IMR-90 (cell line): Measurements from ENCODE around the gene AMFR. TPM values are rescaled to one million over a fixed set of nuclear protein-coding genes. Genes with fewer than 3 reads are reported as not detected.

Experiments
- ATAC-seq: fragments of 200-7000 bp; cut with Tn5 transposase; 2 replicates; pipeline ENCODE4 v1.9.1; 2020; ENCODE audit warnings: low read depth, mild to moderate bottlenecking, moderate library complexity
- BruUV-seq: library from RNA; stranded (reverse); fragments of 400-500 nt; replicated peaks from 2 replicates; lab custom pipeline; 2021; lab: Mats Ljungman, UMichigan
- CTCF ChIA-PET: fragments of 300-600 bp; formaldehyde crosslinking; extraction: SDS; loops from one replicate; lab custom pipeline; 2021; ENCODE audit warnings: antibody characterized with exemption; lab: Yijun Ruan, JAX
- POLR2A ChIA-PET: fragments of 300-600 bp; sonication (Branson Sonifier 250); formaldehyde crosslinking; loops from one replicate; lab custom pipeline; 2022; ENCODE audit warnings: antibody characterized with exemption; ENCODE audit not compliant: unreplicated experiment; lab: Charles Lee
- DNase-seq: peaks from one replicate; pipeline ENCODE4 v3.0.0; 2013
- H2AFZ ChIP-seq: replicated peaks from 2 replicates; pipeline ENCODE3; 2013; ENCODE audit warnings: low read length, mild to moderate bottlenecking; ENCODE audit not compliant: poor library complexity
- H2AK5ac ChIP-seq: 2 replicates; pipeline ENCODE4 v1.6.1; 2013; ENCODE audit warnings: low read depth, low read length, inconsistent platforms
- H2AK9ac ChIP-seq: replicated peaks from 2 replicates; pipeline ENCODE3; 2013; ENCODE audit warnings: mild to moderate bottlenecking, low read depth, low read length, moderate library complexity; ENCODE audit not compliant: poor library complexity
- H2BK120ac ChIP-seq: 2 replicates; pipeline ENCODE4 v1.6.1; 2013; ENCODE audit warnings: low read depth, low read length, inconsistent platforms
- H2BK15ac ChIP-seq: 3 replicates; pipeline ENCODE4 v1.6.1; 2013; ENCODE audit warnings: low read depth, low read length, inconsistent platforms
- H2BK20ac ChIP-seq: 2 replicates; pipeline ENCODE4 v1.6.1; 2013; ENCODE audit warnings: low read depth, mild to moderate bottlenecking, inconsistent platforms, low read length, moderate library complexity
- H2BK5ac ChIP-seq: 2 replicates; pipeline ENCODE4 v1.6.1; 2013; ENCODE audit warnings: mild to moderate bottlenecking, low read depth, low read length, inconsistent platforms; ENCODE audit not compliant: poor library complexity, severe bottlenecking
- H3K14ac ChIP-seq: replicated peaks from 2 replicates; pipeline ENCODE4 v1.6.1; 2013; ENCODE audit warnings: low read depth, low read length, inconsistent platforms
- H3K18ac ChIP-seq: 2 replicates; pipeline ENCODE4 v1.6.1; 2013; ENCODE audit warnings: low read depth, low read length, control low read depth
- H3K23ac ChIP-seq: 2 replicates; pipeline ENCODE4 v1.6.1; 2013; ENCODE audit warnings: low read depth, low read length, inconsistent platforms
- H3K27ac ChIP-seq: 2 replicates; pipeline ENCODE4 v1.5.1; 2013; ENCODE audit warnings: mild to moderate bottlenecking, control low read depth, low read length; ENCODE audit not compliant: insufficient read depth
- H3K27me3 ChIP-seq: 2 replicates; pipeline ENCODE4 v1.6.1; 2013; ENCODE audit warnings: low read length; ENCODE audit not compliant: control insufficient read depth, insufficient read depth
- H3K36me3 ChIP-seq: 2 replicates; pipeline ENCODE4 v1.6.1; 2013; ENCODE audit warnings: low read length, mixed read lengths; ENCODE audit not compliant: control insufficient read depth, insufficient read depth
- H3K4ac ChIP-seq: 2 replicates; pipeline ENCODE4 v1.6.1; 2013; ENCODE audit warnings: low read depth, low read length, inconsistent platforms
- H3K4me1 ChIP-seq: 2 replicates; pipeline ENCODE4 v1.6.1; 2013; ENCODE audit warnings: low read length, mixed read lengths; ENCODE audit not compliant: control insufficient read depth, insufficient read depth
- H3K4me2 ChIP-seq: 2 replicates; pipeline ENCODE4 v1.6.1; 2013; ENCODE audit warnings: low read depth, mild to moderate bottlenecking, control low read depth, low read length, moderate library complexity
- H3K4me3 ChIP-seq: 2 replicates; pipeline ENCODE4 v1.5.1; 2013; ENCODE audit warnings: low read depth, mild to moderate bottlenecking, control low read depth, low read length, moderate library complexity; ENCODE audit not compliant: insufficient read depth
- H3K56ac ChIP-seq: 2 replicates; pipeline ENCODE4 v1.6.1; 2013; ENCODE audit warnings: low read length, inconsistent platforms; ENCODE audit not compliant: insufficient read depth; ENCODE audit errors: extremely low read depth
- H3K79me1 ChIP-seq, 2 experiments: 2 replicates each; pipeline ENCODE4 v1.6.1; 2013; ENCODE audit warnings: low read length in 2 of 2, inconsistent platforms in 1 of 2, low read depth in 1 of 2
- H3K9ac ChIP-seq: 2 replicates; pipeline ENCODE4 v1.6.1; 2013; ENCODE audit warnings: low read depth, low read length, control low read depth
- H3K9me1 ChIP-seq: 2 replicates; pipeline ENCODE4 v1.6.1; 2013; ENCODE audit warnings: low read length, inconsistent platforms; ENCODE audit not compliant: insufficient read depth
- H3K9me3 ChIP-seq: 2 replicates; pipeline ENCODE4 v1.6.1; 2013; ENCODE audit warnings: low read length; ENCODE audit not compliant: control insufficient read depth, insufficient read depth
- H4K20me1 ChIP-seq: 2 replicates; pipeline ENCODE4 v1.6.1; 2013; ENCODE audit warnings: low read length, inconsistent platforms; ENCODE audit not compliant: insufficient read depth
- H4K5ac ChIP-seq: 2 replicates; pipeline ENCODE4 v1.6.1; 2013; ENCODE audit warnings: mild to moderate bottlenecking, low read depth, low read length, control low read depth
- H4K8ac ChIP-seq, 2 experiments: 2 replicates each; pipeline ENCODE4 v1.6.1; 2013; ENCODE audit warnings: low read depth in 2 of 2, low read length in 2 of 2, control low read depth in 1 of 2, inconsistent platforms in 1 of 2
- H4K91ac ChIP-seq: 2 replicates; pipeline ENCODE4 v1.6.1; 2013; ENCODE audit warnings: low read depth, low read length, inconsistent platforms; ENCODE audit not compliant: insufficient read depth
- BHLHE40 ChIP-seq: fragments of 150-350 bp; IDR thresholded peaks from 2 replicates; pipeline ENCODE4 v1.6.1; 2016; ENCODE audit warnings: mild to moderate bottlenecking, low read depth, low read length
- MAZ ChIP-seq: IDR thresholded peaks from 2 replicates; pipeline ENCODE4 v1.6.1; 2012; ENCODE audit warnings: low read depth, mild to moderate bottlenecking, low read length, improper control_type of control experiment, moderate library complexity, borderline replicate concordance
- WGBS, 2 experiments: methylation state at CpG; one replicate each; pipeline versions ENCODE4 v1.1.5 to v1.1.7; 2013; ENCODE audit warnings: missing lambda C conversion rate in 2 of 2; ENCODE audit not compliant: insufficient read length in 1 of 2; ENCODE audit errors: extremely low coverage in 2 of 2; 5-methylcytosine and 5-hydroxymethylcytosine counted together
- dilution Hi-C: fragments of 300-500 bp; cut with HindIII; formaldehyde crosslinking; loops from one replicate; pipeline ENCODE4 v1.14.3; 2018; ENCODE audit warnings: low sequenced_read_pairs; ENCODE audit not compliant: unreplicated experiment
- in situ Hi-C: fragments of 300-500 bp; cut with MboI; formaldehyde crosslinking; loops from 3 replicates; pipeline ENCODE4 v1.14.3; 2019; ENCODE audit warnings: low sequenced_read_pairs, inconsistent platforms, mixed read lengths
- intact Hi-C: fragments of 100-400 bp; cut with micrococcal nuclease; formaldehyde crosslinking; loops from 2 replicates; pipeline ENCODE4 v1.10.0; 2022
- polyA plus RNA-seq, 3 experiments: library from polyadenylated mRNA; depleted of rRNA; stranded (reverse); fragments of >200 nt; gene quantifications; 2 replicates each; pipeline ENCODE4 v1.2.3, GENCODE V29; 2012; ENCODE audit warnings: low replicate concordance in 1 of 3
- total RNA-seq: library from RNA; depleted of rRNA; stranded (reverse); fragments of >200 nt; gene quantifications from 2 replicates; pipeline ENCODE4 v1.2.3, GENCODE V29; 2012

AMFR gene
- total and polyA plus RNA-seq, 2 of the 4 experiments (the other 2 are of a cell fraction): 60.7 to 216 TPM

DNA sequence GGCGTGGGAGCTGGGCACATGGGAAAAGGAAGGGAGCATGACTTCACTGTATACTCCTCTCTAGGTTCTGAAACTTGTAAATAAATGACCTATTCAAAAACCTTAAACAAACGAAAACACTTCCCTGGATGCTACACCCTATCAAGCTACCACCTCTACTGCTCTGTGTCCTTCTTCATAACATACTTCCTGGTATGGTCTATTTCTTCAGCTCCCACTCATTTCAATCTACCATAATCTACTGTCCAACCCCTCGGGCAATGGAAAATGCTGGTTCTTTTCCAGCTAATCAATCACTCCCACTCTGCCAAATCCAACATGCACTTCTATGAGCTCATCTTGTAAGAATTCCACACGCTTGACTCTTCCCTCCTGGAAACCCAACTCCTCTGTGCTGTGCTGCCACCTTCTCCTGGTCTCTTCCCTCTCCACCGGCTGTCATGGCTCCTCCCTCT lies 42.4 kb downstream of the AMFR start:
- Histone ChIP-seq H4K5ac (no peak overlapping the region), H3K14ac (no peak overlapping the region), H4K8ac (no peak overlapping the region), H3K9me1 (peaks cover 10% of the 10 kb centered on the region), H2BK20ac (no peak overlapping the region), H3K27me3 (no peaks in the 10 kb centered on the region), H4K91ac (no peak overlapping the region), H2AK5ac (0 out of 2 replicates have a peak overlapping the region, but pooled peaks have one; percentile 48), H3K4ac (no peak overlapping the region; the same call in 1 of the 2 replicates), H3K79me1 (peaks cover 22 to 30% of the 10 kb centered on the region in 2 experiments), H3K27ac (no peak overlapping the region), H3K18ac (no peak overlapping the region), H3K4me1 (peaks cover 11% of the 10 kb centered on the region), H3K4me3 (no peak overlapping the region), H2BK120ac (no peak overlapping the region), H3K4me2 (no peak overlapping the region), H4K20me1 (no peaks in the 10 kb centered on the region; the same call in 1 of the 2 replicates), H3K56ac (no peak overlapping the region), H3K9ac (no peak overlapping the region), H3K23ac (no peak overlapping the region), H3K9me3 (peaks cover 9% of the 10 kb centered on the region), H2BK15ac (no peak overlapping the region), H2AK9ac (no peak overlapping the region), H2BK5ac (no peak overlapping the region), H2AFZ (no peak overlapping the region), H3K36me3 (peaks cover 39% of the 10 kb centered on the region)
- BruUV-seq: no TSS peak
- ChIA-PET CTCF (interaction anchor here (0.6 kb wide), 1 partner anchor 88 kb away, joined by 7 read pairs; no protein-coding TSS in a partner anchor), POLR2A (no interaction called here)
- intact Hi-C loops (no loop called here), in situ Hi-C loops (no loop called here), dilution Hi-C loops (no loop called here)
- DNase-seq (peak; percentile 87), ATAC-seq (peak; percentile 76)
- TF ChIP-seq MAZ: no peak
- TF ChIP-seq BHLHE40: no peak
- 38% methylated on average over 1 of the region's 5 CpGs; no CpG with 5 or more reads in 1 of the 2 experiments for WGBS, 2 experiments
